ENCODE data around the gene PPP1R16B. TPM values are rescaled to one million over a fixed set of nuclear protein-coding genes. Genes with fewer than 3 reads are reported as not detected.
"Not testable (repeated sequence)": the region's sequence is repeated elsewhere in the genome, so short reads cannot be mapped to it uniquely, and the experiment has no call there.

Gene PPP1R16B
- total and polyA plus RNA-seq, 3 donors from 2014 or later: 1.2 to 3.7 (median 1.3) TPM

DNA sequence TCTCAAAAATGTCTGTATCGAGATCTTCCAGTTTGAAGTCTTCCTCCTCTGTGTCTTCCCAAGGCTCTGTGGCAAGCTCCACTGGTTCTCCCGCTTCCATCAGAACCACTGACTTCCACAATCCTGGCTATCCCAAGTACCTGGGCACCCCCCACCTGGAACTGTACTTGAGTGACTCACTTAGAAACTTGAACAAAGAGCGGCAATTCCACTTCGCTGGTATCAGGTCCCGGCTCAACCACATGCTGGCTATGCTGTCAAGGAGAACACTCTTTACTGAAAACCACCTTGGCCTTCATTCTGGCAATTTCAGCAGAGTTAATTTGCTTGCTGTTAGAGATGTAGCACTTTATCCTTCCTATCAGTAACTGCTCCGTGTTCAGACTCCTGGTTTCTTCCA lies 146.7 kb downstream of the PPP1R16B start:
- Histone ChIP-seq H3K27me3 (no peaks in the 10 kb centered on the region), H3K4me1 (no peaks in the 10 kb centered on the region), H3K4me3 (no peak overlapping the region), H3K27ac (no peak overlapping the region), H3K9me3 (no peaks in the 10 kb centered on the region), H3K36me3 (ENCODE audit: low read depth, missing control alignments) (no peaks in the 10 kb centered on the region)
- WGBS, 2 donors: 94 to 97% methylated on average over 6 of the region's 6 CpGs
- TF ChIP-seq, protein P1, sequence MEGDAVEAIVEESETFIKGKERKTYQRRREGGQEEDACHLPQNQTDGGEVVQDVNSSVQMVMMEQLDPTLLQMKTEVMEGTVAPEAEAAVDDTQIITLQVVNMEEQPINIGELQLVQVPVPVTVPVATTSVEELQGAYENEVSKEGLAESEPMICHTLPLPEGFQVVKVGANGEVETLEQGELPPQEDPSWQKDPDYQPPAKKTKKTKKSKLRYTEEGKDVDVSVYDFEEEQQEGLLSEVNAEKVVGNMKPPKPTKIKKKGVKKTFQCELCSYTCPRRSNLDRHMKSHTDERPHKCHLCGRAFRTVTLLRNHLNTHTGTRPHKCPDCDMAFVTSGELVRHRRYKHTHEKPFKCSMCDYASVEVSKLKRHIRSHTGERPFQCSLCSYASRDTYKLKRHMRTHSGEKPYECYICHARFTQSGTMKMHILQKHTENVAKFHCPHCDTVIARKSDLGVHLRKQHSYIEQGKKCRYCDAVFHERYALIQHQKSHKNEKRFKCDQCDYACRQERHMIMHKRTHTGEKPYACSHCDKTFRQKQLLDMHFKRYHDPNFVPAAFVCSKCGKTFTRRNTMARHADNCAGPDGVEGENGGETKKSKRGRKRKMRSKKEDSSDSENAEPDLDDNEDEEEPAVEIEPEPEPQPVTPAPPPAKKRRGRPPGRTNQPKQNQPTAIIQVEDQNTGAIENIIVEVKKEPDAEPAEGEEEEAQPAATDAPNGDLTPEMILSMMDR (IDR thresholded peaks at IDR 0.05): no peak
- no peak for TF ChIP-seq POLR2A (IDR thresholded peaks at IDR 0.05)
- DNase-seq: no peak
- intact Hi-C loops (cut with DNase I; ENCODE audit: low total_unique reads): no loop called here

- no peak for TF ChIP-seq POLR2A (IDR thresholded peaks at IDR 0.05)
- TF ChIP-seq, protein P1 (IDR thresholded peaks at IDR 0.05): no peak
- no peaks in the 10 kb centered on the region for H3K36me3 ChIP-seq (ENCODE audit: low read depth, missing control alignments)
- H3K4me1 ChIP-seq: no peaks in the 10 kb centered on the region
- DNase-seq: no peak
- H3K4me3 ChIP-seq: no peak overlapping the region
- no peak overlapping the region for H3K27ac ChIP-seq
- intact Hi-C loops (cut with DNase I; ENCODE audit: low total_unique reads): no loop called here
- WGBS, 2 donors: 87 to 94% methylated on average over 8 of the region's 8 CpGs
- H3K27me3 ChIP-seq: no peaks in the 10 kb centered on the region
- no peaks in the 10 kb centered on the region for H3K9me3 ChIP-seq
Measured at GRCh38 chr20:38953630-38954340, 148.3 kb downstream of the PPP1R16B start.

DNA sequence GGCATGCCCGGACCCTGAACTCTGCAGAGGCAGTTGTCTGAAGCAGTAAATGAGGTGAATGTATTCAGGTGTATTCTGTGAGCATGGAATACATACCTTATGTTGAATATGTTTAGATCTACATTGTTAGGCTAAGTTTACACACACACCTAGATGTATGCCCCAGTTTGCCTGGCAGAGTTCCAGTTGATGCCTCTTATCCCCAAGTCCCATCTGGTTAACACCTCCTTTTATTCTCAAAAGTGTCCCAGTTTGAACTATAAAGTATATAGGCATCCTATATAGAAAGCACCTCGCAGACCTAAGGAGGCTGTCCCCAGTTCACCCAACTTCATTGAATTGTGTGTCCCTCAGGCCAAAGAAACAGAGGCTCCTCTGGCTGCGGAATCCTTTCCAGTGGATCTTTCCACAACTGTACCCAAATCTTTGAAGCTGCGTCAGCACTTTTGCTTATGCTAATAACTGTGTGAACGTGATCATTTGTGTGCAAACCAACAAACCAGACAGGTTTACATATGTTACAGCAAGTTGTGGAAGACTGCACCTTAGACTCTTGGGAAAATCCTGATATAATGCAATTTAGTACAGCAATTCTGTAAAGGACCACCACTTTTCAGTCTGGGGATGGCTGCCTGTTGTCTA lies 151.9 kb downstream of the PPP1R16B start:
- H3K27ac ChIP-seq: no peak overlapping the region

GRCh38 chr20:38957915-38958485 lies 152.5 kb downstream of the PPP1R16B start:
- intact Hi-C loops (cut with DNase I; ENCODE audit: low total_unique reads): no loop called here
- H3K4me3 ChIP-seq: no peak overlapping the region

More for the DNA sequence above, 151.9 kb downstream of the PPP1R16B start:
- H3K27me3 ChIP-seq: no peaks in the 10 kb centered on the region
- H3K9me3 ChIP-seq: no peaks in the 10 kb centered on the region
- 92 to 93% methylated on average over 5 of the region's 5 CpGs for WGBS, 2 donors
- no peak for DNase-seq
- H3K36me3 ChIP-seq (ENCODE audit: low read depth, missing control alignments): no peaks in the 10 kb centered on the region
- H3K4me1 ChIP-seq: no peaks in the 10 kb centered on the region
- intact Hi-C loops (cut with DNase I; ENCODE audit: low total_unique reads): no loop called here
- no peak for TF ChIP-seq POLR2A (IDR thresholded peaks at IDR 0.05)
- TF ChIP-seq, protein P1 (IDR thresholded peaks at IDR 0.05): no peak
- no peak overlapping the region for H3K4me3 ChIP-seq

GRCh38 chr20:38960187-38960687 lies 154.7 kb downstream of the PPP1R16B start:
- WGBS, 2 donors: 77 to 85% methylated on average over 9 of the region's 9 CpGs
- H3K9me3 ChIP-seq; DNase-seq; H3K4me3 ChIP-seq; H3K27ac ChIP-seq; intact Hi-C loops (cut with DNase I; ENCODE audit: low total_unique reads); H3K36me3 ChIP-seq (ENCODE audit: low read depth, missing control alignments); H3K27me3 ChIP-seq; H3K4me1 ChIP-seq: not testable (repeated sequence)

More at GRCh38 chr20:38957915-38958485, 152.5 kb downstream of the PPP1R16B start:
- TF ChIP-seq POLR2A (IDR thresholded peaks at IDR 0.05): no peak
- TF ChIP-seq, protein P1 (IDR thresholded peaks at IDR 0.05): no peak
- DNase-seq: no peak
- Histone ChIP-seq H3K9me3 (no peaks in the 10 kb centered on the region), H3K4me1 (no peaks in the 10 kb centered on the region), H3K27ac (no peak overlapping the region), H3K36me3 (ENCODE audit: low read depth, missing control alignments) (no peaks in the 10 kb centered on the region), H3K27me3 (no peaks in the 10 kb centered on the region)
- WGBS, 2 donors: 87 to 89% methylated on average over 8 of the region's 8 CpGs
